ENCODE data around the gene MPP3.
"Not testable (repeated sequence)": the region's sequence is repeated elsewhere in the genome, so short reads cannot be mapped to it uniquely, and the experiment has no call there.

MPP3 gene

GRCh38 chr17:43801844-43802243, 31.1 kb downstream of the MPP3 start:
- no peak for DNase-seq

- DNase-seq = no peak
These were observed 32.2 kb downstream of the MPP3 start for GRCh38 chr17:43800736-43801135.

GRCh38 chr17:43799047-43799446, 33.9 kb downstream of the MPP3 start:
- no peak for DNase-seq

GRCh38 chr17:43798024-43798423, 34.9 kb downstream of the MPP3 start:
- not testable (repeated sequence) for DNase-seq

- not testable (repeated sequence) for DNase-seq
These were observed 40.3 kb downstream of the MPP3 start for GRCh38 chr17:43792668-43793067.

- DNase-seq = no peak
These were observed 41.4 kb downstream of the MPP3 start for GRCh38 chr17:43791589-43791988.

GRCh38 chr17:43790311-43790940, 42.5 kb downstream of the MPP3 start:
- DNase-seq = no peak

GRCh38 chr17:43789482-43789881, 43.5 kb downstream of the MPP3 start:
- no peak for DNase-seq

- DNase-seq = no peak
These were observed 44.4 kb downstream of the MPP3 start for GRCh38 chr17:43788540-43788939.

- DNase-seq = no peak
These were observed 45.2 kb downstream of the MPP3 start for GRCh38 chr17:43787728-43788127.

- DNase-seq = no peak
These were observed 48.3 kb downstream of the MPP3 start for GRCh38 chr17:43784628-43785101.

GRCh38 chr17:43784068-43784467, 48.9 kb downstream of the MPP3 start:
- DNase-seq = no peak

GRCh38 chr17:43782913-43783680, 49.8 kb downstream of the MPP3 start:
- no peak for DNase-seq

- no peak for DNase-seq
These were observed 52.8 kb downstream of the MPP3 start, which contains the start of gene CFAP97D1 for GRCh38 chr17:43780135-43780534. TSS of gene CFAP97D1 (plus strand) at chr17:43780435. CDS start at chr17:43780463, 28 bp downstream.

GRCh38 chr17:43779145-43780125, 53.5 kb downstream of the MPP3 start:
- no peak for DNase-seq

- peak; percentile 56 for DNase-seq
These were observed 54.4 kb downstream of the MPP3 start, which contains the start of gene DUSP3 for GRCh38 chr17:43778337-43779144. TSS of gene DUSP3 (minus strand) at chr17:43778977. CDS start at chr17:43778924, 53 bp downstream.

GRCh38 chr17:43774304-43775250, 58.4 kb downstream of the MPP3 start:
- no peak for DNase-seq

GRCh38 chr17:43772877-43773648, 59.9 kb downstream of the MPP3 start:
- DNase-seq = no peak

GRCh38 chr17:43771463-43771862, 61.5 kb downstream of the MPP3 start:
- no peak for DNase-seq

GRCh38 chr17:43770957-43771356, 62.0 kb downstream of the MPP3 start:
- no peak for DNase-seq
